GM19351 (cell line): ENCODE results near the gene IGF2R.
"Not testable (repeated sequence)": the region's sequence is repeated elsewhere in the genome, so short reads cannot be mapped to it uniquely, and the experiment has no call there.

ENCODE experiments used
- ATAC-seq: cut with Tn5 transposase; IDR thresholded peaks from one replicate; pipeline ENCODE4 v1.9.1; 2021; ENCODE audit warnings: mild to moderate bottlenecking, moderate library complexity; ENCODE audit not compliant: unreplicated experiment

The IGF2R gene

GRCh38 chr6:160116411-160116810, 147.5 kb downstream of the IGF2R start:
- no peak for ATAC-seq

GRCh38 chr6:160117137-160117536, 148.3 kb downstream of the IGF2R start:
- no peak for ATAC-seq

GRCh38 chr6:160118620-160119229, 149.8 kb downstream of the IGF2R start:
- no peak for ATAC-seq

DNA sequence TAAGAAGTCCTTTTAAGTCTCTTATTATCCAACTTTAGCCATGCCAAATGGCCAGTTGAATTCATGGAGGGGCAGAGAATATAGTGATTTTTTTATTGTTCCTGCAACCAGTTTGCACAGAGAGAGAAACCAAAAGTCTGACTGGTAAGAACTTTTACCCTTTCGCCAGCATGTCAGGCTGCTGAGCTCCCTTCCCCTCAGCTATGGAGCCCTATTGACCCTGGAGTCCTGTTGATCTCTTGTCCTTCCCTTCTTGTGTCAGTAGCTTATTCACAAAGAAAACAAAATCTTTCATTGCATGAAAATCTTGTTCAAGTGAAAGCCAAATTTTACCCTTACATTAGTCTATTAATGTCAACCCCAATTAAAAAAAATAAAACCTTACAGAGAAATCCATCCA, 151.2 kb downstream of the IGF2R start:
- no peak for ATAC-seq

- ATAC-seq: no peak
Measured at GRCh38 chr6:160121558-160121957, 152.7 kb downstream of the IGF2R start, which contains the start of gene SLC22A1. TSS of gene SLC22A1 (plus strand) at chr6:160121815. CDS start at chr6:160121936, 121 bp downstream.

GRCh38 chr6:160121981-160122380, 153.1 kb downstream of the IGF2R start:
- no peak for ATAC-seq

GRCh38 chr6:160122744-160123143, 153.9 kb downstream of the IGF2R start:
- no peak for ATAC-seq

- ATAC-seq: no peak
Measured at GRCh38 chr6:160124007-160124406, 155.1 kb downstream of the IGF2R start.

GRCh38 chr6:160124605-160125004, 155.7 kb downstream of the IGF2R start:
- no peak for ATAC-seq

GRCh38 chr6:160125105-160125504, 156.2 kb downstream of the IGF2R start:
- not testable (repeated sequence) for ATAC-seq

- no peak for ATAC-seq
Measured at GRCh38 chr6:160127270-160128124, 158.6 kb downstream of the IGF2R start.

- no peak for ATAC-seq
Measured at GRCh38 chr6:160128125-160128683, 159.3 kb downstream of the IGF2R start.

DNA sequence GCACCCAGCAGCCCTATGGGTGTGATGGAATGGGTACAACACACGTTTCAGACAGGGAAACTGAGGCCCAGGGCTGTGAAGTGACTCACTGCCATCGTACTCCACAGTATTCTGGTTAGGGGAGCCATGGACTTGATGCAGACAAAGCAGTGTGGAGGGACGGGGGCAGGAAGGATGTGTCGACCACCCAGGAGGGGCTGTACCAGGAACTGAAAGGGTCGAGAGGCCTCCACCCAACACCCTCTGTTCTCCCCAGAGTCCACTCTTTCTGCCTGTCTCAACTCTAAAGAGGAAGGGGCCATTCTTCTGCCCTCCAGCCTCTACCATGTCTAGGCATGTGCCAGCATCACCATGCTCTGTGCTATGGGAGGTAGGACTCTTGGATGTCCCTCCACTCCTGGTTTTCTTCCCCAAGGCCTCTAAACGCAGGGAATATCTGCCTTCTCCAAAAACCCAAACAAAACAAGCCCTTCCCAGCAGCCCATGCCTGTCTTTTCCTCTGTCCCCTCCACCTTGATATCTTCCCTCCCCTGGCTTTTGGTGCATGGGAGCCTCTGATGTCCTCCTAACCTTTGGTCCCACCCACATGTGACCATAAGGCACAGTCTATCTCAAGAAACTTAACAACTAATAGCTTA, 160.1 kb downstream of the IGF2R start:
- no peak for ATAC-seq

GRCh38 chr6:160129881-160130615, 161.2 kb downstream of the IGF2R start:
- no peak for ATAC-seq

- ATAC-seq: no peak
Measured at GRCh38 chr6:160130729-160131484, 162.0 kb downstream of the IGF2R start.

GRCh38 chr6:160131636-160132296, 162.9 kb downstream of the IGF2R start:
- ATAC-seq: no peak

DNA sequence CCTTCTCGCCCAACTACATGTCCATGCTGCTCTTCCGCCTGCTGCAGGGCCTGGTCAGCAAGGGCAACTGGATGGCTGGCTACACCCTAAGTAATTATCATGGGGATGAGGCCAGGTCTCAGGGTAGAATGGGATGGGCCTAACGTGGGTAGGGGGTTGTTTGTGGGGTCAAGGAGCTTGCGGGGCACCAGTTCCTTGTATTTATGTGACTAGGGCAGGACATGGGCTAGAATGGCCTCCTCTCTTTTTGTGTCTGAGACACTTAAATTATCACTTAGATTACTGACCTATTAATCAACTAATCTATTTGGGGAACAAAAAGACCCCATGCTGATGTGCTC, 163.4 kb downstream of the IGF2R start:
- no peak for ATAC-seq

DNA sequence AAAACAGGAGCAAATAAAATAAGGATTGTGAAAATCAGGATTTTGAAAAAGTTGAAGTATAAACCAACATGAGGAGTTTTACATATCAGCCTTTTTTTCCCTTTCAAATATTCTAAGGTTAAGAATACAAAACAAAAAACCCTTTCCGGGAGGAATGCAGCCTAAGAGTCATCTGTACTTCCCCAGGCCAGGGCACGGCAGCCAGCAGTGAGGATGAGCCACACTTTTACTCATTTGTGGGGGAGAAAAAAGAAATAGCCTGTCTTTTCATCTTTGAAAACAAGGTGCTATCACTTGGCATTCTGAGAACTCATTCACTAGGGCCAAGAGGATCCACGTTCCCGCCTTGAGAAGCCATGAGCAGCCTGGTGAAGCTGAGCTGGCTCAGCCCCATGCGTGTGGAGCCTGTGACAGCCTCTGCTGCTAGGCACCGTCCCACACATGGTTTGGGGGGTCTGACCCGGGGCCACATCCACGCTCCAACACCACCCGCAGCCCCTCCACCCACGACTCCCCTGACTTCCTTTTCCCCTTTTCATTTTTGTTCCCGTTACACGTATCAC, 164.0 kb downstream of the IGF2R start:
- no peak for ATAC-seq
